GM18508 (cell line): ENCODE results near the gene RNF224.

Experiments
- ATAC-seq: cut with Tn5 transposase; IDR thresholded peaks from one replicate; pipeline ENCODE4 v1.9.1; 2021; ENCODE audit warnings: moderate number of reproducible peaks; ENCODE audit not compliant: insufficient read depth, unreplicated experiment

The RNF224 gene

DNA sequence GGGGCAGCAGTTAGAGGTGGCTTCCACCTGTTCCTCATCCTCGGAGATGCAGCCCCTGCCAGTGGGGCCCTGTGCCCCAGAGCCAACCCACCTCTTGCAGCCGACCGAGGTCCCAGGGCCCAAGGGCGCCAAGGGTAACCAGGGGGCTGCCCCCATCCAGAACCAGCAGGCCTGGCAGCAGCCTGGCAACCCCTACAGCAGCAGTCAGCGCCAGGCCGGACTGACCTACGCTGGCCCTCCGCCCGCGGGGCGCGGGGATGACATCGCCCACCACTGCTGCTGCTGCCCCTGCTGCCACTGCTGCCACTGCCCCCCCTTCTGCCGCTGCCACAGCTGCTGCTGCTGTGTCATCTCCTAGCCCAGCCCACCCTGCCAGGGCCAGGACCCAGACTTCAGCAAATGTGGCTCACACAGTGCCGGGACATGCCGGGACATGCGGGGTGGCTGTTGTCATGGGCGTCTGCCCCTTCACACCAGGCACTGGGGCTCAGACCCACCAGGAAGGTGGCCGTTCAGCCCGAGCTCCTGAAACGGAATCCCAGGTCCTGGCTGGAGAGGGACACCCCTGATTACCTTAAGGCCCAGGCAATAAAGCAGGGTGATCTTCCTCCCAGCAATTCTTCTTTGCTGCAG lies 1.5 kb upstream of the RNF224 start:
- ATAC-seq: no peak

DNA sequence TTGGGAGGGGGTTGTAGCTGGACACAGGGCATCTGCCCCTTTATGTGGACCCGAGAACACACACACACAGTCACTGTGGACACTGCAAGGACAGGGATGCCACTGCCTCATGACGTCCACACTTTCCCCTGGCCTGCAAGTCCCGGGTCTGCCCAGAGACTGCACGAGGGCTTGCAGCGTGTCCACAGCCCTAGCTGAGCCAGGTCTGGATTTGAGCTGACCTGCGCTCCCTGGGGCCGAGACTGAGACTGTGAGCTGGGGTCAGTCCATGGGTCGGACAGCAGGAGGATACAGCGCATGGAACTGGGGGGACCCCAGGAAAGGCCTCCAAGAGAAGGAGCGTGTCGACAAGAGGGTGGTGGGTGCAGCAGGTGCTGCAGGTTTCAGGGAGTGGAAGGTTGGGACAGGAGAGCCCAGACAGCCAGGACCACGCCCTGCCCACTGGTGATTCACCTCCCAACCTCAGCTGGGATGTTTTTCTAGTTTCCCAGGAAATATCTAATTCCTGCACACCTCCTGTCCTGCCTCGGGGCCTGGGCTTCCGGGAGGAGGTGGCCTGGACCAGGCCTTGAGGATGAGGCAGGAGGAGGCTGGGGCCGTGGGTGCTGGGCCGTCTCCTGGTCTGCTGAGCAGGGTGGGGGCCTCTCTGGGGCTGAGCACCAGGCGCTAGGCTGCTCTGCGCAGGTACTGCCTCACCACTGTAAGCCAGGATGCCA lies 806 bp upstream of the RNF224 start:
- no peak for ATAC-seq

- no peak for ATAC-seq
These were observed 677 bp downstream of the RNF224 start for GRCh38 chr9:137227853-137228505.

DNA sequence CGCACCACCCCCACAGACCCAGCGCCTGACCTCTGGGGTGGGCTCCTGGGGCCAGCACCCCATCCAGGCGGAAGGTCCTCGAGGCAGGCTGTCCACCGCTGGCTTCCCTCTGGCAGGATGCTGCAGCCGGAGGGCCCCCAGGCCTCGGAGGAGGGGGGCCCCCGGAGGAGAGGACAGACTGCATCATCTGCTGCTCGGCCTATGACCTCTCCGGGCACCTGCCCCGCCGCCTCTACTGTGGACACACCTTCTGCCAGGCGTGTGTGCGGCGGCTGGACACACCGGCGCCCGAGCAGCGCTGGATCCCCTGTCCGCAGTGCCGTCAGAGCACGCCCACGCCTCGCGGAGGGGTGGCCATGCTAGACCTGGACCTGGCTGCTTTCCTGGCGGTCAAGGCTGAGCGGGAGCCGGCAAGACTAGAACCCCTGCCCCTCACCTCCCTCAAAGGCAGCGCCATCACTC lies 1.2 kb downstream of the RNF224 start:
- ATAC-seq: no peak

- ATAC-seq: no peak
These were observed 1.9 kb downstream of the RNF224 start for GRCh38 chr9:137228968-137229896.

DNA sequence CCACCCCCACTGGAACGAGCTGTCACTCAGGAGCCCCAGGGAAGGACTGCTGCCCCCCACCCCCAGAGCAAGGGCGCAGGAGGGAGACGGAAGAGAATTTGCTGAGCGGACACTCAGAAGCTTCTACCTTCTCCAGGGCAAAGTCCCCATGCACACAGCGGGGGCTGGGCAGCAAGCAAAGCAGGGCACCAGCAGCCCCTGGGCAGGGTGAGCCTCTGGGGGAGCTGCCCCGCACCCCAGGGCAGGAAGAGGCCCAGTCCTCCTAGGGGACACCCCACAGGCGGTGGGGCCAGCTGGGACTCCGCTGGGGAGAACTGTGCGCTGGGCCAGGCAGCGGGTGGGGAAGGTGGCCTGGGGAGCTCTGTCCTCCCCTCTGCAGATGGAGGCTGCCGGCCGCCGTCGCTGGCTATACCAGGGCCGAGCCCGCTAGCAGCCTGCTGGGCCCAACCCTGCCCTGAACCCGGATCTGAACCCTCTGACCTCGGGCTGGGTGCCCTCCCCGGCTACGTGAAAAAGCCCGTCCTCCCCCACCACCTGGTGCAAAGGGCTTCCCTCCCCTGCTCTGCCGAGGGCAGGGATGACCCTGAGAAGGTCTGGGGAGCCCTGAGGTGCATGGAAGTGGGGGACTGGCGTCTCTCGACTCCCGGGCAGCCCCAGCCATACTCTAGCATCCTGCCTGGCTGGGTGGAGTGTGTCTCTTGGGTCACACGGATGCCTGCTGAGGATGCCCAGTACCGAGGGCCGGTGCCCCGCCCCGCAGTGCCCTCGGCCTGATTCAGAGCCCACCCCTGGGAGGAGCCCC lies 2.8 kb downstream of the RNF224 start:
- ATAC-seq: no peak

GRCh38 chr9:137230705-137231371 lies 3.5 kb downstream of the RNF224 start, which contains the start of gene SLC34A3:
TSS of gene SLC34A3 (plus strand) at chr9:137230901. CDS start at chr9:137231703, 802 bp downstream.
- ATAC-seq: no peak

GRCh38 chr9:137231372-137232039 lies 4.2 kb downstream of the RNF224 start:
- no peak for ATAC-seq

GRCh38 chr9:137232101-137232500 lies 4.8 kb downstream of the RNF224 start:
- ATAC-seq: no peak

DNA sequence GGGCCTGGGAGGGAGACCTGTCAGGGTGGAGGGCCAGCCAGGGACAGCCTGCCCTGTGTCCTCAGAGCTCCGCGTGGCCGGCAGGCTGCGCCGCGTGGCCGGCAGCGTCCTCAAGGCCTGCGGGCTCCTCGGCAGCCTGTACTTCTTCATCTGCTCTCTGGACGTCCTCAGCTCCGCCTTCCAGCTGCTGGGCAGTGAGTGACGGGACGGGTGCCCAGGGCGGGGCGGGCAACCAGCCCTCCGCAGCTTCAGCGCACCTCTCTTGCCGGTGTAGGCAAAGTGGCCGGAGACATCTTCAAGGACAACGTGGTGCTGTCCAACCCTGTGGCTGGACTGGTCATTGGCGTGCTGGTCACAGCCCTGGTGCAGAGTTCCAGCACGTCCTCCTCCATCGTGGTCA lies 5.2 kb downstream of the RNF224 start:
- no peak for ATAC-seq

DNA sequence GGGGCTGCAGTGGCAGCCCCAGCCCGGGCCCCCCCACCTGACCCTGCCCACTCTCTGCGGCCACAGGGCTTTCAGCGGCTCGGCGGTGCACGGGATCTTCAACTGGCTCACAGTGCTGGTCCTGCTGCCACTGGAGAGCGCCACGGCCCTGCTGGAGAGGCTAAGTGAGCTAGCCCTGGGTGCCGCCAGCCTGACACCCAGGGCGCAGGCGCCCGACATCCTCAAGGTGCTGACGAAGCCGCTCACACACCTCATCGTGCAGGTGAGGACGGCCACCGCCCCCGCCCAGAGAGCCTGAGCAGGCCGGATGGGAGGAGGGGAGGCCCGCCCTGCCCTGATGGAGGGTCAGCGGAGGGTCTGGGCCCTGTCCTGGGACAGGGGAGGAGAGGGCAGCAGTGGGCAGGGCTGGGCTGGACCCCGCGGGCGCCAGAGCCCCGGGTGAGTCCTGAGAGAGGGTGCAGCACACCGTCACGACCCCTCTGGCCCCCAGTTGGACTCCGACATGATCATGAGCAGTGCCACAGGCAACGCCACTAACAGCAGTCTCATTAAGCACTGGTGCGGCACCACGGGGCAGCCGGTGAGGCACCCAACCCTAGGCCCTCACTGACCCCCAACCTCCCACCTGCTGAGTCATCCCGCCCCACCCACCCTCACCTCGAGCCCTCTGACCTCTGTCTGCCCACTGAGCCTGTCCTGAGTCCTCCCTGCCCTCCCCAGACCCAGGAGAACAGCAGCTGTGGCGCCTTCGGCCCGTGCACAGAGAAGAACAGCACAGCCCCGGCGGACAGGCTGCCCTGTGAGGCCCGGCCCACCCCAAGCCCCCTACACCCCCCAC lies 6.1 kb downstream of the RNF224 start:
- ATAC-seq: no peak

DNA sequence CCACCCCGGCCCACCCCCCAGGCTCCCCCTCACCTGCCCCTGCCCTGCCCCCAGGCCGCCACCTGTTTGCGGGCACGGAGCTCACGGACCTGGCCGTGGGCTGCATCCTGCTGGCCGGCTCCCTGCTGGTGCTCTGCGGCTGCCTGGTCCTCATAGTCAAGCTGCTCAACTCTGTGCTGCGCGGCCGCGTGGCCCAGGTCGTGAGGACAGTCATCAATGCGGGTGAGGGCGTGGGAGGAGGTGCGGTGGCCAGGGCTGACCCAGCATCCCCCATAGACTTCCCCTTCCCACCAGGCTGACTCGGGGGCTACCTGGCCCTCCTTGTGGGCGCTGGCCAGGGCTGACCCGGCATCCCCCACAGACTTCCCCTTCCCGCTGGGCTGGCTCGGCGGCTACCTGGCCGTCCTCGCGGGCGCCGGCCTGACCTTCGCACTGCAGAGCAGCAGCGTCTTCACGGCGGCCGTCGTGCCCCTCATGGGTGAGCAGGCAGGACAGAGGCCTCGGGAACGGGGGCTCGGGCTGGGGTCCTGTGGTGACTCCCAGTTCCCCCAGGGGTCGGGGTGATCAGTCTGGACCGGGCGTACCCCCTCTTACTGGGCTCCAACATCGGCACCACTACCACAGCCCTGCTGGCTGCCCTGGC lies 6.9 kb downstream of the RNF224 start:
- no peak for ATAC-seq

DNA sequence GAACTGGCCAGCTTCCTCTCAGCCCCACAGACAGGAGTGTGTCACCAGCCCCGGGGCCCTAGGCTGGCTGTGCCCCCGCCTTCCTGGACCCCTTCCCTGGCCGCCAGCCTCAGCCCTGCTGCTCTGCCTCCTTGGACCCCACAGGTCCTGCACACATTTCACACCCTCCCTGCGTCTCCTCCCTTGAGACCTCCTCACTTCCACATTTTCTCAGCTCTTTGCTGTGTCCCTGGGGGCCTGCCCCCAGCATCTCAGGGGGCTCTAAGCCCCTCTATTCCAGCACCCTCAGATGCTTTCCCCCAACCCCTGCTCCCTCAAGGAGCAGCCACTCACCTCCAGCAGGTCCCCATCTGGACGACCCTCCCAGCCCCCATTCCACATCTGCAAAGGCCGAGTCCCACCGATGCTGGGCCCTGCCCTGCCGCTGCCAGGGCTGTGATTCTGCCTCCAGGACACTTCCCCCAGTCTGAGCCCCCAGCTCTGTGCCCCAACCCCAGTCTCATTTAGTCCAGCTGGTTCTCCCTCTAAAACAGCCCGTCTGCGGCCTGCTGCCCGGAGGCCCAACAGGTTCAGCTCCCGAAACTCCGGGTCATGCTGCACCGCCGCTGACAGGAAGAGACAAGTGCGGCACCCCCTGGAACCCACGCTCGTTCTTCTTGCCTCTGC lies 7.6 kb downstream of the RNF224 start:
- ATAC-seq: no peak

DNA sequence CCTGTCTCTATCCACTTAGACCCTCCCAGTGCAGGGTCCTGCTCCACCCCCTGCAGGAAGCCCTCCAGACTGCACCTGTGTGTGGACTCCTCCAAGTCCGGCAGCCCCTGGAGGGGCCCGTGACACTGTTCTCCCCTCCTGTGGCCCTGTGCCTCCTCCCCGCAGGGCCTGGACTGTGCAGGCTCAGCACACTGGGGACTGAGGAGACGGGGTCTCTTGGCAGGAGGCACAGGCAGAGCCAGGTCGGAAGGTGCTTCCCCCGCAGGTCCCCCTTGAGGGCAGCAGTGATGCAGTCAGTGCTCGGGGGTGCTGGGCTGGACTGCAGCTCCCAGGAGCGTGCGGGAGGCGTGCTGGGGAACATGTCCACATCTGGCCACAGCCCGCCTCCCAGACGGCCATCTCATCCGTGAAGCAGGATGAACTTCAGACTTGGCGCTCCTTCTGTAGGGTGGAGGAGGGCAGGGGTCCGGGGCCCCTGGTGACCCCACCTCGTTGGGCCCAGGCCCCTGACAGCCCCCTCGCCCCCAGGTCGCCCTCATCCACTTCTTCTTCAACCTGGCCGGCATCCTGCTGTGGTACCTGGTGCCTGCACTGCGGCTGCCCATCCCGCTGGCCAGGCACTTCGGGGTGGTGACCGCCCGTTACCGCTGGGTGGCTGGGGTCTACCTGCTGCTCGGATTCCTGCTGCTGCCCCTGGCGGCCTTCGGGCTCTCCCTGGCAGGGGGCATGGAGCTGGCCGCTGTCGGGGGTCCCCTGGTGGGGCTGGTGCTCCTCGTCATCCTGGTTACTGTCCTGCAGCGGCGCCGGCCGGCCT lies 8.3 kb downstream of the RNF224 start:
- ATAC-seq: no peak

DNA sequence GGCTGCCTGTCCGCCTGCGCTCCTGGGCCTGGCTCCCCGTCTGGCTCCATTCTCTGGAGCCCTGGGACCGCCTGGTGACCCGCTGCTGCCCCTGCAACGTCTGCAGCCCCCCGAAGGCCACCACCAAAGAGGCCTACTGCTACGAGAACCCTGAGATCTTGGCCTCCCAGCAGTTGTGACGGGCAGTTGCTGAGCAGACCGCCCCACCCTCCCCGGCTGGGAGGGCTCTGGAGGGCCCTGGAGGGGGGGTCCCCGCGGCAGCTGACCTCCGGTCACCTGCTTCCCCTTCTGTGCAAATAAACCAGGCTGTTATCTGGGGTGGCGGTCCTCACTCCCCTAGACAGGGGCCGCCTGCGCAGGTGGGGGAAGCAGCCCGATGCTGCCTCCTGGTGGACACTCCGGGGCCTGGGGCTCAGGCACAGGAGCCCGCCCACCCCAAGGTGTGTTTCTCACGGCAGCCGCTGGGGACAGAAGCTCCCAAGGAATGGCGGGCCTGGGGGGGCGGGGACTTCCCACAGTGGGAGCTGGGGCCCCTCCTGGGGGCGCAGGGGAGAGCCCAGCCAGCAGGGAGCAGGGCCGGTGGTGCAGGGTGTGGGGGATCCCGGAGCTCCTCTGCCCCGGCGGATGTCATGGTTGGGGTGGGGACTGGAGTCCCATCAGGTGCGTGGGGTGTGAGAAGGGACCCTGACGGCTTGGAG lies 9.1 kb downstream of the RNF224 start:
- no peak for ATAC-seq
